DOHH2 (cell line): ENCODE results near the gene KDF1.

Experiments
- CTCF ChIP-seq: fragments of 200-600 bp; sonication (generic); IDR thresholded peaks from one replicate; pipeline ENCODE4 v1.5.1; 2014; ENCODE audit warnings: antibody characterized with exemption, mild to moderate bottlenecking, low read depth, low read length; ENCODE audit not compliant: poor library complexity, severe bottlenecking
- EZH2phosphoT487 ChIP-seq: fragments of 200-600 bp; sonication (generic); IDR thresholded peaks from 2 replicates; pipeline ENCODE4 v1.6.1; 2017; ENCODE audit warnings: borderline replicate concordance, mild to moderate bottlenecking, antibody characterized with exemption, low read length, moderate library complexity, mixed read lengths

- no peak for TF ChIP-seq CTCF
- TF ChIP-seq EZH2phosphoT487: no peak
These were observed 19.0 kb downstream of the KDF1 start for GRCh38 chr1:26941311-26941710.
